PFSK-1 (cell line): ENCODE data around the gene SHISA7.

Source experiments
- POLR2AphosphoS5 ChIP-seq: IDR thresholded peaks from 2 replicates; pipeline ENCODE4 v1.6.1; 2012; ENCODE audit warnings: low read depth, mild to moderate bottlenecking, control low read depth, low read length, moderate library complexity
- SIN3A ChIP-seq: IDR thresholded peaks from 2 replicates; pipeline ENCODE4 v1.6.1; 2012; ENCODE audit warnings: mild to moderate bottlenecking, low read length, moderate library complexity, borderline replicate concordance; ENCODE audit not compliant: insufficient read depth

DNA sequence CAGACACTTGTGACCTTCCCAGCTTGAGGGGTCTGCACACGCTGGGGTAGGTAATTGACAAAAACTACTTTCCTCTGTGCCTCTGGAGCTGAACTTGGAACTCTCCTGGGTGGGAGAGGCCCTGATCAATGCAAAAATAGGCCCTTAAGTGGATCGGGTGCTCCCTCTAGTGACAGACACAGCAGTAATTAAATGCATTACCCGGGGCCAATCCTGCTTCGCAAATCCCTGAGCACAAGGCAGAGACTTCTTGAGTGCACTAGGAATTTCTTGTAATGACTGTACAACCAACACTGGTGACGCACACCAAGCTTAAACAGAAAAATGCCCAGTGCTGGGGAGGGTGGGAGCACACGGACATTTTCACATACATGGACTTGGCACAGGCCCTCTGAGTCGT is 24.9 kb downstream of the SHISA7 start:
- TF ChIP-seq POLR2AphosphoS5 (no peak), SIN3A (no peak)
